PC-3 (cell line): ENCODE measurements around the gene TIE1. TPM values are rescaled to one million over a fixed set of nuclear protein-coding genes. Genes with fewer than 3 reads are reported as not detected.

ENCODE experiments used
- ATAC-seq: fragments of 200-7000 bp; cut with Tn5 transposase; 2 replicates; pipeline ENCODE4 v1.9.1; 2020; ENCODE audit warnings: mild to moderate bottlenecking, moderate library complexity
- BruUV-seq: library from RNA; stranded (reverse); fragments of 400-500 nt; replicated peaks from 2 replicates; lab custom pipeline; 2021; lab: Mats Ljungman, UMichigan
- CTCF ChIA-PET: fragments of 300-600 bp; sonication (Branson Sonifier 250); formaldehyde crosslinking; loops from one replicate; lab custom pipeline; 2022; ENCODE audit warnings: antibody characterized with exemption; lab: Charles Lee
- POLR2A ChIA-PET: fragments of 300-600 bp; sonication (Branson Sonifier 250); formaldehyde crosslinking; loops from one replicate; lab custom pipeline; 2022; ENCODE audit warnings: antibody characterized with exemption; ENCODE audit not compliant: unreplicated experiment; lab: Charles Lee
- DNase-seq: peaks from one replicate; pipeline ENCODE4 v3.0.0-alpha.2; 2015
- H2AFZ ChIP-seq: fragments of 300-600 bp; sonication (generic); 2 replicates; pipeline ENCODE4 v1.6.0; 2016; ENCODE audit warnings: antibody characterized with exemption, low read length
- H3F3A ChIP-seq: fragments of 300-600 bp; sonication (generic); one replicate; pipeline ENCODE4 v1.6.0; 2017; ENCODE audit warnings: antibody characterized with exemption, low read length, control low read depth, mild to moderate bottlenecking; ENCODE audit not compliant: unreplicated experiment
- H3K27ac ChIP-seq: fragments of 300-600 bp; sonication (generic); 2 replicates; pipeline ENCODE4 v1.5.1; 2016; ENCODE audit warnings: mild to moderate bottlenecking, low read length
- H3K27me3 ChIP-seq: fragments of 300-600 bp; sonication (generic); 2 replicates; pipeline ENCODE4 v1.6.1; 2016; ENCODE audit warnings: low read length, mixed read lengths
- H3K36me3 ChIP-seq: fragments of 300-600 bp; sonication (generic); 2 replicates; pipeline ENCODE4 v1.6.1; 2016; ENCODE audit warnings: low read depth, mixed run types, low read length, mixed read lengths
- H3K4me1 ChIP-seq: fragments of 300-600 bp; sonication (generic); 2 replicates; pipeline ENCODE4 v1.5.1; 2016; ENCODE audit warnings: low read length; ENCODE audit not compliant: insufficient read depth
- H3K4me2 ChIP-seq: fragments of 300-600 bp; sonication (generic); 2 replicates; pipeline ENCODE4 v1.6.0; 2016; ENCODE audit warnings: low read length
- H3K4me3 ChIP-seq: fragments of 300-600 bp; sonication (generic); 2 replicates; pipeline ENCODE4 v1.5.1; 2016; ENCODE audit warnings: mild to moderate bottlenecking, low read length, mixed read lengths
- H3K79me2 ChIP-seq: fragments of 300-600 bp; sonication (generic); 2 replicates; pipeline ENCODE4 v1.6.1; 2017; ENCODE audit warnings: low read length, mixed read lengths
- H3K9ac ChIP-seq: fragments of 300-600 bp; sonication (generic); 2 replicates; pipeline ENCODE4 v1.6.0; 2016; ENCODE audit warnings: mild to moderate bottlenecking, low read length
- H3K9me2 ChIP-seq: fragments of 300-600 bp; sonication (generic); replicated peaks from 2 replicates; pipeline ENCODE4 v1.6.1; 2016; ENCODE audit warnings: mixed run types, low read length, mixed read lengths
- H3K9me3 ChIP-seq: fragments of 300-600 bp; sonication (generic); 2 replicates; pipeline ENCODE4 v1.6.1; 2016; ENCODE audit warnings: low read length, mixed read lengths
- H4K20me1 ChIP-seq: fragments of 300-600 bp; sonication (generic); 2 replicates; pipeline ENCODE4 v1.6.1; 2016; ENCODE audit warnings: low read length, mixed read lengths
- EZH2 ChIP-seq: fragments of 300-600 bp; sonication (generic); IDR thresholded peaks from one replicate; pipeline ENCODE4 v1.6.1; 2017; ENCODE audit warnings: antibody characterized with exemption, mild to moderate bottlenecking, low read length; ENCODE audit not compliant: unreplicated experiment
- EZH2phosphoT487 ChIP-seq: fragments of 300-600 bp; sonication (generic); IDR thresholded peaks from 2 replicates; pipeline ENCODE4 v1.6.1; 2018; ENCODE audit warnings: mild to moderate bottlenecking, antibody characterized with exemption, low read length, borderline replicate concordance
- intact Hi-C: fragments of 100-400 bp; cut with micrococcal nuclease; formaldehyde crosslinking; loops from 2 replicates; pipeline ENCODE4 v1.9.0; 2023
- total RNA-seq: library from RNA; depleted of rRNA; stranded (reverse); fragments of >200 nt; gene quantifications from 2 replicates; pipeline ENCODE4 v1.2.3, GENCODE V29; 2014
- TF ChIP-seq, protein P1 (sequence below): fragments of 300-600 bp; sonication (generic); conservative IDR thresholded peaks from 2 replicates; pipeline ENCODE4 v1.5.1; 2017; ENCODE audit warnings: antibody characterized with exemption, low read depth, mild to moderate bottlenecking, low read length

TIE1 gene
- total RNA-seq, 1 experiment from 2014 or later = 1.5 TPM

DNA sequence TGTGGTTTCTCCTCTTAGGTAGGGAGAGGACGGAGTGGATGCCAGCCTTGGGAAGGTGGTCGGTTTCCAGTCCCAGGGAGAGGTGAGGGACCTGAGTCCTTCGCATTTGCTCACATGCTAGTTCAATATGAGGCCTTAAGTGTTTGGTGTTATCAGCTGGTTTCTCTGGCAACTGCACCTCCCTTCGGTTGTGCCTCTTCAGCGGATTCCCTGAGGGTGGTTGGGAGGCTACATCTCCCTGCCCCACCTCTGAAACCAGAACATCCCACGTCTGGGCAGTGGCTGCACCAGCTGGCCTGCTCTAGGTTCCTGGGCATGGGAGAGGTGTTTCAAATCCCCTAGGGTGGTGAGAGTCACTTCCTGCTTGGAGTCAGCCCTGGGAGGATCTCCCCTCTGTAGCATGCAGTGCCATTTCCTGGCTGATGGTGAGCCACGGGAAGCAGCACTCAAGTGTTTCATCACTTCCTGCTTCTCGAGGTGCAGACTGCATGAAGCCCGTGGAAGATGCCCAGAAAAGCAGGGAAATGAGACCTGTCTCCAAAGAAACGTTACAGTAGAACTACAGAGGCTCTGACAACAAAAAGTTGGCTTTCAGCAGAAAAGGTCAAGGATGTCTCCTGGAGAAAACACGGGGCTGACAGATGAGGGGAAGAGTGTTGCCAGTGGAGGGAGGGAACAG, 26.5 kb upstream of the TIE1 start:
- BruUV-seq = no TSS peak
- ATAC-seq = peak; percentile 19; the same call in 1 of the 2 replicates
- CTCF ChIA-PET = no interaction called here

DNA sequence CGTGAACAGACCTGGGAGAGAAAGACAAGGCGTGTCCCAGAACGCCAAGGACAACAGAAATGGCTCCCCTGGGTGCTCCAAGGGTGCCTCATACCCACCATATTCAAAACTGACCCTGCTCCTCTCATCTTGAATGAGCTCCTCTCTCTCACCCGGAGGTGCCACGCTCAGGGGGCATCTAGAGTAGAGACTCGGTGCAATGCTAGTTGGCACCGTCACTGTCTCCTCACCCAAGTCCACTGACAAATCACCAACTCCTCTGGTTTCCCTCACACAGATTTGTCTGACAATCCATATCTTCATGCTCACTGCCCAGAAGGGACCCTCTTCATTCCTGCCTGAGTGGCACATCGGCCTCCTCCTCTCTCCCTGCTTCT, 26.0 kb upstream of the TIE1 start:
- H3K27me3 ChIP-seq = no peaks in the 10 kb centered on the region
- no peaks in the 10 kb centered on the region for H3K9me2 ChIP-seq
- no peak overlapping the region for H3K9ac ChIP-seq
- DNase-seq (no peak), ATAC-seq (no peak)
- H3F3A ChIP-seq = no peaks in the 10 kb centered on the region
- H3K27ac ChIP-seq = no peak overlapping the region
- H2AFZ ChIP-seq = peak overlapping the region; percentile 61
- H3K9me3 ChIP-seq = no peaks in the 10 kb centered on the region
- no peaks in the 10 kb centered on the region for H3K79me2 ChIP-seq
- intact Hi-C loops = no loop called here
- H3K36me3 ChIP-seq = no peaks in the 10 kb centered on the region
- peaks cover 16% of the 10 kb centered on the region for H3K4me1 ChIP-seq
- H3K4me3 ChIP-seq = no peak overlapping the region
- POLR2A ChIA-PET = interaction anchor here (0.6 kb wide), 1 partner anchor 508 kb away, joined by 4 read pairs; no protein-coding TSS in a partner anchor
- no TSS peak for BruUV-seq
- H3K4me2 ChIP-seq = no peak overlapping the region
- CTCF ChIA-PET = no interaction called here
- H4K20me1 ChIP-seq = no peaks in the 10 kb centered on the region
- TF ChIP-seq EZH2 = no peak
- no peak for TF ChIP-seq EZH2phosphoT487
- TF ChIP-seq, protein P1, sequence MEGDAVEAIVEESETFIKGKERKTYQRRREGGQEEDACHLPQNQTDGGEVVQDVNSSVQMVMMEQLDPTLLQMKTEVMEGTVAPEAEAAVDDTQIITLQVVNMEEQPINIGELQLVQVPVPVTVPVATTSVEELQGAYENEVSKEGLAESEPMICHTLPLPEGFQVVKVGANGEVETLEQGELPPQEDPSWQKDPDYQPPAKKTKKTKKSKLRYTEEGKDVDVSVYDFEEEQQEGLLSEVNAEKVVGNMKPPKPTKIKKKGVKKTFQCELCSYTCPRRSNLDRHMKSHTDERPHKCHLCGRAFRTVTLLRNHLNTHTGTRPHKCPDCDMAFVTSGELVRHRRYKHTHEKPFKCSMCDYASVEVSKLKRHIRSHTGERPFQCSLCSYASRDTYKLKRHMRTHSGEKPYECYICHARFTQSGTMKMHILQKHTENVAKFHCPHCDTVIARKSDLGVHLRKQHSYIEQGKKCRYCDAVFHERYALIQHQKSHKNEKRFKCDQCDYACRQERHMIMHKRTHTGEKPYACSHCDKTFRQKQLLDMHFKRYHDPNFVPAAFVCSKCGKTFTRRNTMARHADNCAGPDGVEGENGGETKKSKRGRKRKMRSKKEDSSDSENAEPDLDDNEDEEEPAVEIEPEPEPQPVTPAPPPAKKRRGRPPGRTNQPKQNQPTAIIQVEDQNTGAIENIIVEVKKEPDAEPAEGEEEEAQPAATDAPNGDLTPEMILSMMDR = no peak

More for the DNA sequence above, 26.5 kb upstream of the TIE1 start:
- Histone ChIP-seq H2AFZ (peak overlapping the region; percentile 61), H3K9ac (no peak overlapping the region), H3K9me2 (no peaks in the 10 kb centered on the region), H3K4me3 (no peak overlapping the region), H3F3A (no peaks in the 10 kb centered on the region), H3K79me2 (no peaks in the 10 kb centered on the region), H3K36me3 (no peaks in the 10 kb centered on the region), H3K4me2 (no peak overlapping the region), H4K20me1 (no peaks in the 10 kb centered on the region), H3K27ac (peak overlapping the region; percentile 19; the same call in 1 of the 2 replicates), H3K4me1 (peaks cover 16% of the 10 kb centered on the region), H3K9me3 (no peaks in the 10 kb centered on the region), H3K27me3 (no peaks in the 10 kb centered on the region)
- intact Hi-C loops = no loop called here
- TF ChIP-seq EZH2phosphoT487 (no peak), EZH2 (no peak)
- TF ChIP-seq, protein P1 = no peak
- peak; percentile 50 for DNase-seq
- POLR2A ChIA-PET = interaction anchor here (0.6 kb wide), 1 partner anchor 509 kb away, joined by 4 read pairs; no protein-coding TSS in a partner anchor
